Mucosa of descending colon (tissue), 3 donors: ENCODE results near the gene MAMSTR. TPM values are rescaled to one million over a fixed set of nuclear protein-coding genes. Genes with fewer than 3 reads are reported as not detected.
"Not testable (repeated sequence)": the region's sequence is repeated elsewhere in the genome, so short reads cannot be mapped to it uniquely, and the experiment has no call there.

Source experiments
- ATAC-seq: fragments of 200-7000 bp; cut with Tn5 transposase; one replicate; pipeline ENCODE4 v1.9.1; 2020; ENCODE audit warnings: mild to moderate bottlenecking, moderate library complexity
- DNase-seq, 3 donors: peaks; one replicate each; pipeline ENCODE4 v3.0.0-alpha.2; 2020
- H3K36me3 ChIP-seq: fragments of 200-600 bp; one replicate; pipeline ENCODE4 v1.8.0; 2021; ENCODE audit warnings: low read depth, mild to moderate bottlenecking
- H3K4me1 ChIP-seq: fragments of 200-600 bp; one replicate; pipeline ENCODE4 v1.8.0; 2021; ENCODE audit warnings: low read depth, mild to moderate bottlenecking
- H3K4me3 ChIP-seq: fragments of 200-600 bp; one replicate; pipeline ENCODE4 v1.8.0; 2021; ENCODE audit warnings: mild to moderate bottlenecking
- H3K9me3 ChIP-seq: fragments of 200-600 bp; one replicate; pipeline ENCODE4 v1.8.0; 2021; ENCODE audit warnings: mild to moderate bottlenecking
- intact Hi-C, 2 donors: fragments of 100-400 bp; cut with DNase I in 1 of 2; cut with micrococcal nuclease in 1 of 2; formaldehyde crosslinking; loops; one replicate each; pipeline versions ENCODE4 v1.11.0 to v1.11.1; 2022; cut with DNase I, micrococcal nuclease
- total RNA-seq, 3 donors: library from RNA; stranded (reverse); fragmentation: NEBNext Ultra II Directional in 2 of 3; extraction: Animal tissue kit (Norgen Biotek cat#: 25700) in 2 of 3; gene quantifications; one replicate each; pipeline versions ENCODE4 v1.2.1 to v1.2.4, GENCODE V29; 2021 to 2023
- TF ChIP-seq, protein P1 (sequence below): fragments of 200-600 bp; IDR thresholded peaks from one replicate; pipeline ENCODE4 v1.8.0; 2022; ENCODE audit warnings: antibody characterized with exemption, mild to moderate bottlenecking
- donor health status: DM: no; HTN: no; CAD: no; lungs with moderate emphysema.
- donor health status: DM: no; HTN: no; CAD: no.
- donor health status: DM: no; HTN: yes; CAD: no.

The MAMSTR gene
- total RNA-seq, 3 donors from 2014 or later = 0.31 to 2.4 (median 0.61) TPM

DNA sequence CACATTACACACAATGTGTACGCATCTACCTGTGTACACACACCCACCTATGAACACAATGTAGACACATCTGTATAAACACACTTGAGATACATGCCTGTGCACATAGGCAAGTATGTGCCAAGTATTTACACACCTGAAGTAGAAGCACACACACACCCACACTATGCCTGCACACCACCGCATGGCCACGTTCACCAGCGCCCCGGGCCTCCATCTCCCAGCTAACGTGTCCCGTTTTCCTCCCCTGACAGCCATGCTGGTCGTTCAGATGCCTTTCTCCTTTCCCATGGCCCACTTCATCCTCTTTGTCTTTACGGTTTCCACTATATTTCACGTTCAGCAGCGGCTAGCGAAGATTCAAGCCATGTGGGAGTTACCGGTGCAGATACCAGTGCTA, 16.8 kb downstream of the MAMSTR start:
- no peak overlapping the region for H3K4me3 ChIP-seq
- H3K36me3 ChIP-seq = no peaks in the 10 kb centered on the region
- DNase-seq (no peak), ATAC-seq (no peak)
- TF ChIP-seq, protein P1, sequence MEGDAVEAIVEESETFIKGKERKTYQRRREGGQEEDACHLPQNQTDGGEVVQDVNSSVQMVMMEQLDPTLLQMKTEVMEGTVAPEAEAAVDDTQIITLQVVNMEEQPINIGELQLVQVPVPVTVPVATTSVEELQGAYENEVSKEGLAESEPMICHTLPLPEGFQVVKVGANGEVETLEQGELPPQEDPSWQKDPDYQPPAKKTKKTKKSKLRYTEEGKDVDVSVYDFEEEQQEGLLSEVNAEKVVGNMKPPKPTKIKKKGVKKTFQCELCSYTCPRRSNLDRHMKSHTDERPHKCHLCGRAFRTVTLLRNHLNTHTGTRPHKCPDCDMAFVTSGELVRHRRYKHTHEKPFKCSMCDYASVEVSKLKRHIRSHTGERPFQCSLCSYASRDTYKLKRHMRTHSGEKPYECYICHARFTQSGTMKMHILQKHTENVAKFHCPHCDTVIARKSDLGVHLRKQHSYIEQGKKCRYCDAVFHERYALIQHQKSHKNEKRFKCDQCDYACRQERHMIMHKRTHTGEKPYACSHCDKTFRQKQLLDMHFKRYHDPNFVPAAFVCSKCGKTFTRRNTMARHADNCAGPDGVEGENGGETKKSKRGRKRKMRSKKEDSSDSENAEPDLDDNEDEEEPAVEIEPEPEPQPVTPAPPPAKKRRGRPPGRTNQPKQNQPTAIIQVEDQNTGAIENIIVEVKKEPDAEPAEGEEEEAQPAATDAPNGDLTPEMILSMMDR = no peak
- intact Hi-C loops = no loop called here
- no peaks in the 10 kb centered on the region for H3K9me3 ChIP-seq
- no peaks in the 10 kb centered on the region for H3K4me1 ChIP-seq

DNA sequence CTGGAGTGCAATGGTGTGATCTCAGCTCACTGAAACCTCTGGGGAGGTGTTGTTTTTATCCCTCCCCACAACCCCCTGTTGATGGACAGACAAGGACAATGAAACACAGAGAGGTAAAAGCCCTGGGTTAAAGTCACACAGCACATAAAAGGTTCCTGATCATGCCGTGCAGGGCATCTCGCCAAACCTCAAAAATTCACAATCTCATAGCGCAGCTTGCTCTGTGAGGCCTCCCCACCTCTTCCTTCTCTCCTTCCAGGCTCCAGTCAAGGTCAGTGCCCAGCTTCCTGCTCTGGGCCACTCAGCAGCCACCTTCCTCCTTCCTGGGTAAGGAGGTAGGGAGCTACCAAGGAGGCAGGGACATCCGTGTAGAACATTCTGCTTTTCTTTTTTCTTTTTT, 21.5 kb downstream of the MAMSTR start:
- Histone ChIP-seq H3K36me3 (no peaks in the 10 kb centered on the region), H3K4me3 (no peak overlapping the region), H3K9me3 (no peaks in the 10 kb centered on the region), H3K4me1 (peaks cover 4% of the 10 kb centered on the region)
- peak in 2 of 3 donors; percentile 69 to 73 for DNase-seq
- TF ChIP-seq, protein P1 = no peak
- ATAC-seq = peak; percentile 49
- intact Hi-C loops = no loop called here

DNA sequence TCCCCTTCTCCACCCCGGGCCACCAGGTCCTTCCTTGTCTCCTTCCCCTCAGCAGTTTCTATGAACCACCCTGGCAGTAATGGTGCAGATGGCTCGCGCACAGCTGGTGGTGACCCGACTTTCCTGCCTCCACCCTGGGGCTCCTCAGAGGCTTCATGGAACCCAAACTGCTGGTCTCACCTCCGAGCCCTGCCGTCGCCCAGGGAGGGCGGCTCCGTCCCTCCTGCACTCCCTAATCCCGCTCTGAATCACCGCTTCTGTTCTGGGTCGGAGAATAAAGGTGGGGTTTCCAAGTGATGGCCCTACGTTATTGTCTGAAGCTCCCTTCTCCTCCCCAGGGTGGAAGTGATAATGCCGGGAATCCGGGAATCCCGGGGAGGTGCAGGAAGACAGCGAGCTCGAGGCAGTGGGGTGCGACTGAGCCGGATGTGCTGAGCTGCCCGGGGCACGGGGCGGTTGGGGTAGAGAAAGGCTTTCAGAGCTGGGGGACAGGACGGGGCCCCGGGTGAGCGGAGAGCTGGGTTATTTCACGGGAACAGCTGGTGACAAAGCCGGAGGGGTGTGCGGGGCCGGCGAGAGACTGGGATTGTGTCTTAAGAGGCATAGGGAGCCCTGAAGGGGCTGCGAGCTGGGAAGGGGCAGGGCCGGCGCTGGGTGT, 23.0 kb downstream of the MAMSTR start:
- DNase-seq = peak; percentile 56 to 72 (median 59)
- TF ChIP-seq, protein P1 = no peak
- intact Hi-C loops = no loop called here
- ATAC-seq = peak; percentile 49
- Histone ChIP-seq H3K9me3 (no peaks in the 10 kb centered on the region), H3K36me3 (no peaks in the 10 kb centered on the region), H3K4me3 (peak overlapping the region; percentile 42), H3K4me1 (peaks cover 4% of the 10 kb centered on the region)

DNA sequence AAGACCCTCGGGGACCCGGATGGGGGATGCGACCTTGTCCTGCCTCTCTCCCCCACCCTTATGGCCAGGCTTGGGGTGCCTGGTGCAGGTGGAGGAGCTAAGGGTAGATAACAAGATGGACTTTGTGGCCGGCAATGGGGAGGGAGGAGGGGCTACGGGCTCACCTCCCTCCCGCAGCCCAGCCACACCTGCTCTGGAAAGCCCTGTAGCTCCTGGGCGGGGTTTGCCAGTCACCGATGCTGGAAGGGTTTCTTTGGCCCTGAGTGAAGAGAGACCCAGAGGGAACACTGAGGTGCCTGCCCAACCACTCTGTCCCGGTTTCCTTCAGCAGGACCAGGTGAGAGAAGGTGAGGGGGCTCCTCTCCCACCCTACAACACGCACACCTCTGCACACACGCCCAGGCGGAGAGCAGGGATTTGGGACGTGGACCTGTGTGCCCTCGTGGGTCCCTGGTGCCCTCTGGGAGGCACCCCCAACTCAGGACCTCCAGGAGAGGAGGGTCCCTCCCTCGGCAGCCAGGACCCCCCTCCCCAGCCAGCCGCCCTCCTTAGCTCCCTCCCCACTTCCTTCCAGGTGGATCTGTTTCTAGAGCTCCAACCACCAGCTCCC, 23.7 kb downstream of the MAMSTR start, which contains the start of gene FUT2:
Gene FUT2, plus strand, starts transcription at position 229 of the 610 bp plus-strand sequence. CDS start 6,986 bp downstream, outside the sequence.
- ATAC-seq (peak; percentile 88), DNase-seq (peak; percentile 88 to 90 (median 89))
- H3K9me3 ChIP-seq = no peaks in the 10 kb centered on the region
- H3K36me3 ChIP-seq = no peaks in the 10 kb centered on the region
- peak within 1 kb of the TSS; percentile 42 for H3K4me3 ChIP-seq
- peaks cover 4% of the 10 kb centered on the region for H3K4me1 ChIP-seq
- TF ChIP-seq, protein P1 = no peak
- intact Hi-C loops = no loop called here

DNA sequence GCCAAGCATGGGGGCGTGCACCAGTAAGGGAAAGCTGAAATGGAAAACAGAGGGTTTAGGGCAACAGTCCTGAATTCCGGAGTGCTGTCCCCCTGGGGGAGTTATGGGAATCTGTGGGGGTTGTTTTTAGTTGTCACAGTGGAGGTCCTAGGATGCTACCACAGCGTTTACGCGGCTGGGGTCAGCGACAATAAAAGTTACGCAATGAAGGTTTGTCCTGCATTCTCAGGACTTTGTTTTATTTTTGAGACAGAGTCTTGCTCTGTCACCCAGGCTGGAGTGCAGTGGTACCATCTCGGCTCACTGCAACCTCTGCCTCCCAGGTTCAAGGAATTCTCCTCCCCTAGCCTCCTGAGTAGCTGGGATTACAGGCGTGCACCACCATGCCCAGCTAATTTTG, 25.9 kb downstream of the MAMSTR start:
- H3K9me3 ChIP-seq, H3K4me1 ChIP-seq, ATAC-seq, H3K4me3 ChIP-seq, H3K36me3 ChIP-seq, DNase-seq, intact Hi-C loops: not testable (repeated sequence)

DNA sequence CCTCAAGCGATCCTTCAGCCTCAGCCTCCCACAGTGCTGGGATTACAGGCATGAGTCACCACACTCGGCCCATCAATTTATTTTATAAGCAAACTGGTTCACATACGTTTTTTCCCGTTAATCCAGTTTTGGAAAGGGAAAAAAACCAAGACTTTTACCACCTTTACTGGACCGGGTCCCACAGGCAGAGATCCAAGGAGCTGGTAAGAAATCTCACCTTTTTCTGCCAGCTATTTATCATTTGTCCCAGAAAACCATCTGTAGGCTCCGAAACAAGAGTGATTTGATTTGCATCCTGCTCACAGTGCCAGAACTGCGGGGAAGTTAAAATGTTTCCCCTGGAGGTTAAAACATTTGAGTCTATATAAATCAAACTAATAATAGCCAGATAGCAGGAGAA, 30.1 kb downstream of the MAMSTR start:
- no peak for ATAC-seq
- Histone ChIP-seq H3K4me3 (no peak overlapping the region), H3K4me1 (peaks cover 3% of the 10 kb centered on the region), H3K36me3 (no peaks in the 10 kb centered on the region), H3K9me3 (no peaks in the 10 kb centered on the region)
- DNase-seq = no peak
- TF ChIP-seq, protein P1 = no peak
- intact Hi-C loops = no loop called here
